Stimulated activated CD4-positive, alpha-beta T cell treated with anti-CD3 and anti-CD28 coated beads, Interleukin-4, amount 100 ng/mL, for 48 hours (primary cell): ENCODE measurements around the gene MEGF6.

ENCODE experiments used
- DNase-seq, 2 donors: peaks; one replicate each; pipeline ENCODE4 v3.0.0-alpha.2; 2020; ENCODE audit warnings: low read depth in 2 of 2

MEGF6 gene

GRCh38 chr1:3441410-3441847, 169.9 kb downstream of the MEGF6 start:
- DNase-seq, result no peak

DNA sequence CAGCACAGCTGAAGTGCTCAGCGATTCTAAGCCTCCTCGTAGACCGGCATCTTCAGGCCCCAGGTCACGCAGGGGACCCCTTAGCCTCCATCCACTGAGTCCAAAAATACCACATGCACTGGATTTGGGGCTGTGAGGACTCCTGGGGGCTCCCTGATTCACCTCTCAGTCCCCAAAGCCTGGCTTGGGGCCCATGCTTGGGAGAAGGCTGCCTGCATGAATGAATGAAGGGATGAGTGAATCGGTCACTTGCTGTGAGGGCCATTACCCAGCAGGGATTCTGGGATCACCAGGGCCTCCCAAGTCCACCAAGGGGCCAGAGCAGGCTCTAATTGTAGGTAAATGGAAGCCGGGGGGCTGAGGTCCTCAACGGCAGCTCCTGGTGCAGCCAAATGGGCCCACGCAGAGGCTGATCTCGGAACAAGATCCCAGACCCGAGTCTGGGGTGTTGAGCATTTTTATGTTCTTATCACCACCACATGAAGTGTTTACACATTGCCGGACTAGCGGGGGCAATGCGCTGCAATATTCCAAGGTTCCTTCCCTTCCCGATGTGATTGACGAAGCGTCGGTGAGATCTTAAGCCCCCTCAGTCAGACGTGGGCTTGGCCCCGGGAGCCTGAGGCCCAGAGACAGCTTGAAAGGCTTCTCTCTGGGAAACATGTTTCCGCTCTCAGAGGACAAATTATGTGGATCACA, 170.4 kb downstream of the MEGF6 start:
- no peak for DNase-seq

- DNase-seq, result no peak
Measured at GRCh38 chr1:3440300-3440681, 171.0 kb downstream of the MEGF6 start.
